H1 (cell line): ENCODE results near the gene TSSK6. TPM values are rescaled to one million over a fixed set of nuclear protein-coding genes. Genes with fewer than 3 reads are reported as not detected.

Experiments used
- BRCA1 ChIP-seq: IDR thresholded peaks from 2 replicates; pipeline ENCODE4 v1.6.1; 2012; ENCODE audit warnings: low read depth, low read length, improper control_type of control experiment
- FOSL1 ChIP-seq: IDR thresholded peaks from 2 replicates; pipeline ENCODE4 v1.6.1; 2011; ENCODE audit warnings: mild to moderate bottlenecking, low read depth, low read length, moderate library complexity; ENCODE audit not compliant: insufficient read depth
- KDM1A ChIP-seq: fragments of 200-600, 300-600 bp; sonication (generic); IDR thresholded peaks from 2 replicates; pipeline ENCODE4 v1.7.1; 2016; ENCODE audit warnings: mild to moderate bottlenecking, low read length, borderline replicate concordance
- SIN3A ChIP-seq, 2 experiments: IDR thresholded peaks in 1 of 2; conservative IDR thresholded peaks in 1 of 2; 2 replicates each; pipeline ENCODE4 v1.6.1; 2011 to 2012; ENCODE audit warnings: low read length in 2 of 2, improper control_type of control experiment in 1 of 2, low read depth in 1 of 2, mild to moderate bottlenecking in 1 of 2
- TAF1 ChIP-seq: IDR thresholded peaks from 2 replicates; pipeline ENCODE4 v1.6.1; 2011; ENCODE audit warnings: mild to moderate bottlenecking, low read depth, low read length
- TBP ChIP-seq: IDR thresholded peaks from 2 replicates; pipeline ENCODE4 v1.6.1; 2011; ENCODE audit warnings: low read depth, low read length, improper control_type of control experiment
- polyA plus RNA-seq, 7 experiments: library from polyadenylated mRNA; depleted of rRNA in 3 of 7; stranded (reverse) in 5 of 7; unstranded in 2 of 7; fragments of >200 nt in 5 of 7; fragments of 200-250 nt in 2 of 7; gene quantifications; 1 replicate in 5 of 7; 2 replicates in 1 of 7; 4 replicates in 1 of 7; pipeline versions ENCODE4 v1.2.1 to v1.2.3, GENCODE V29; 2011 to 2013; ENCODE audit warnings: missing spikeins in 2 of 7, mixed read lengths in 2 of 7
- total RNA-seq: library from RNA; stranded (reverse); fragmentation: NEBNext Ultra II Directional; extraction: Animal tissue kit (Norgen Biotek cat#: 25700); gene quantifications from 2 replicates; pipeline ENCODE4 v1.2.1, GENCODE V29; 2021
- TF ChIP-seq, protein P1 (sequence below): fragments of 300-600 bp; sonication (generic); IDR thresholded peaks from 2 replicates; pipeline ENCODE4 v1.7.1; 2012; ENCODE audit warnings: low read length, moderate library complexity, mild to moderate bottlenecking, inconsistent platforms; ENCODE audit not compliant: insufficient replicate concordance

The TSSK6 gene
- total and polyA plus RNA-seq, 2 of the 8 experiments (the other 6 are each of a cell fraction or from before 2014, with no cell fraction given): 3.6 to 7.8 TPM

DNA sequence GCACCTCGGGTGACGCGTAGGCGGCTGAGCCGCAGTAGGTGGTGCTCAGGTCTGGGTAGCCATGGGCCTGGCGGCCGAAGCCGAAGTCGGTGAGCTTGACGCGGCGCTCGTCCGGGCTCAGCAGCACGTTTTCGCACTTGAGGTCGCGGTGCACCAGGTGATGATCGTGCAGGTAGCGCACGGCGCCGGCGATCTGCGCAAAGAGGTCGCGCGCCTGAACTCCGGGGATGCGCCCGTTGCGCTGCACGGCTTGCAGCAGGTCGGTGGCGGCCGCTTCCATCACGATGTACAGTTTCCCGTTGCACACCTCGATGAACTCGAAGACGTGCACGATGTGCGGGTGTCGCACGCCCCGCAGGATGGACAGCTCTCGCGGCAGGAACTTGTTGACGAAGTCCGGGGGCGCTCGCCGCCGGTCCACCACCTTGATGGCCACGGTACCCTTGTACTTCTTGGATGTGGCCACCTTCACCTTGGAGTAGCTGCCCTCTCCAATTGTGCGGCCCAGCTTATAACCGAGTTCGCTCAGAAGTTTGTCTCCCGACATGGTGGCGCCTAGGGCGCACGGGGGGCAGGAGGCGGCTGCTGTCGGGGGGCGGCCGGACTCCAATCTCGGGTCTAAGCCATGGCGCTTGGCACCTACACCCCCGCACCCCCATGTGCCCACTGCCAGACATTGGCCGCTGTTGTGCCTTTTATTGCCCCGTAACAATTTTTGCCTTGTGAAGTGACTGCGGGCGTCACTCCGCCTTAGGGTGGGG is at the start of gene TSSK6 (continued):
- TF ChIP-seq BRCA1 (no peak), FOSL1 (no peak), SIN3A (conservative IDR thresholded peaks at IDR 0.05 in 1 of 2, IDR thresholded peaks at IDR 0.05 in 1 of 2; ENCODE audit: low read depth in 1 of 2, low read length in 2 of 2) (no peak), KDM1A (no peak), TAF1 (no peak), TBP (no peak)
- TF ChIP-seq, protein P1, sequence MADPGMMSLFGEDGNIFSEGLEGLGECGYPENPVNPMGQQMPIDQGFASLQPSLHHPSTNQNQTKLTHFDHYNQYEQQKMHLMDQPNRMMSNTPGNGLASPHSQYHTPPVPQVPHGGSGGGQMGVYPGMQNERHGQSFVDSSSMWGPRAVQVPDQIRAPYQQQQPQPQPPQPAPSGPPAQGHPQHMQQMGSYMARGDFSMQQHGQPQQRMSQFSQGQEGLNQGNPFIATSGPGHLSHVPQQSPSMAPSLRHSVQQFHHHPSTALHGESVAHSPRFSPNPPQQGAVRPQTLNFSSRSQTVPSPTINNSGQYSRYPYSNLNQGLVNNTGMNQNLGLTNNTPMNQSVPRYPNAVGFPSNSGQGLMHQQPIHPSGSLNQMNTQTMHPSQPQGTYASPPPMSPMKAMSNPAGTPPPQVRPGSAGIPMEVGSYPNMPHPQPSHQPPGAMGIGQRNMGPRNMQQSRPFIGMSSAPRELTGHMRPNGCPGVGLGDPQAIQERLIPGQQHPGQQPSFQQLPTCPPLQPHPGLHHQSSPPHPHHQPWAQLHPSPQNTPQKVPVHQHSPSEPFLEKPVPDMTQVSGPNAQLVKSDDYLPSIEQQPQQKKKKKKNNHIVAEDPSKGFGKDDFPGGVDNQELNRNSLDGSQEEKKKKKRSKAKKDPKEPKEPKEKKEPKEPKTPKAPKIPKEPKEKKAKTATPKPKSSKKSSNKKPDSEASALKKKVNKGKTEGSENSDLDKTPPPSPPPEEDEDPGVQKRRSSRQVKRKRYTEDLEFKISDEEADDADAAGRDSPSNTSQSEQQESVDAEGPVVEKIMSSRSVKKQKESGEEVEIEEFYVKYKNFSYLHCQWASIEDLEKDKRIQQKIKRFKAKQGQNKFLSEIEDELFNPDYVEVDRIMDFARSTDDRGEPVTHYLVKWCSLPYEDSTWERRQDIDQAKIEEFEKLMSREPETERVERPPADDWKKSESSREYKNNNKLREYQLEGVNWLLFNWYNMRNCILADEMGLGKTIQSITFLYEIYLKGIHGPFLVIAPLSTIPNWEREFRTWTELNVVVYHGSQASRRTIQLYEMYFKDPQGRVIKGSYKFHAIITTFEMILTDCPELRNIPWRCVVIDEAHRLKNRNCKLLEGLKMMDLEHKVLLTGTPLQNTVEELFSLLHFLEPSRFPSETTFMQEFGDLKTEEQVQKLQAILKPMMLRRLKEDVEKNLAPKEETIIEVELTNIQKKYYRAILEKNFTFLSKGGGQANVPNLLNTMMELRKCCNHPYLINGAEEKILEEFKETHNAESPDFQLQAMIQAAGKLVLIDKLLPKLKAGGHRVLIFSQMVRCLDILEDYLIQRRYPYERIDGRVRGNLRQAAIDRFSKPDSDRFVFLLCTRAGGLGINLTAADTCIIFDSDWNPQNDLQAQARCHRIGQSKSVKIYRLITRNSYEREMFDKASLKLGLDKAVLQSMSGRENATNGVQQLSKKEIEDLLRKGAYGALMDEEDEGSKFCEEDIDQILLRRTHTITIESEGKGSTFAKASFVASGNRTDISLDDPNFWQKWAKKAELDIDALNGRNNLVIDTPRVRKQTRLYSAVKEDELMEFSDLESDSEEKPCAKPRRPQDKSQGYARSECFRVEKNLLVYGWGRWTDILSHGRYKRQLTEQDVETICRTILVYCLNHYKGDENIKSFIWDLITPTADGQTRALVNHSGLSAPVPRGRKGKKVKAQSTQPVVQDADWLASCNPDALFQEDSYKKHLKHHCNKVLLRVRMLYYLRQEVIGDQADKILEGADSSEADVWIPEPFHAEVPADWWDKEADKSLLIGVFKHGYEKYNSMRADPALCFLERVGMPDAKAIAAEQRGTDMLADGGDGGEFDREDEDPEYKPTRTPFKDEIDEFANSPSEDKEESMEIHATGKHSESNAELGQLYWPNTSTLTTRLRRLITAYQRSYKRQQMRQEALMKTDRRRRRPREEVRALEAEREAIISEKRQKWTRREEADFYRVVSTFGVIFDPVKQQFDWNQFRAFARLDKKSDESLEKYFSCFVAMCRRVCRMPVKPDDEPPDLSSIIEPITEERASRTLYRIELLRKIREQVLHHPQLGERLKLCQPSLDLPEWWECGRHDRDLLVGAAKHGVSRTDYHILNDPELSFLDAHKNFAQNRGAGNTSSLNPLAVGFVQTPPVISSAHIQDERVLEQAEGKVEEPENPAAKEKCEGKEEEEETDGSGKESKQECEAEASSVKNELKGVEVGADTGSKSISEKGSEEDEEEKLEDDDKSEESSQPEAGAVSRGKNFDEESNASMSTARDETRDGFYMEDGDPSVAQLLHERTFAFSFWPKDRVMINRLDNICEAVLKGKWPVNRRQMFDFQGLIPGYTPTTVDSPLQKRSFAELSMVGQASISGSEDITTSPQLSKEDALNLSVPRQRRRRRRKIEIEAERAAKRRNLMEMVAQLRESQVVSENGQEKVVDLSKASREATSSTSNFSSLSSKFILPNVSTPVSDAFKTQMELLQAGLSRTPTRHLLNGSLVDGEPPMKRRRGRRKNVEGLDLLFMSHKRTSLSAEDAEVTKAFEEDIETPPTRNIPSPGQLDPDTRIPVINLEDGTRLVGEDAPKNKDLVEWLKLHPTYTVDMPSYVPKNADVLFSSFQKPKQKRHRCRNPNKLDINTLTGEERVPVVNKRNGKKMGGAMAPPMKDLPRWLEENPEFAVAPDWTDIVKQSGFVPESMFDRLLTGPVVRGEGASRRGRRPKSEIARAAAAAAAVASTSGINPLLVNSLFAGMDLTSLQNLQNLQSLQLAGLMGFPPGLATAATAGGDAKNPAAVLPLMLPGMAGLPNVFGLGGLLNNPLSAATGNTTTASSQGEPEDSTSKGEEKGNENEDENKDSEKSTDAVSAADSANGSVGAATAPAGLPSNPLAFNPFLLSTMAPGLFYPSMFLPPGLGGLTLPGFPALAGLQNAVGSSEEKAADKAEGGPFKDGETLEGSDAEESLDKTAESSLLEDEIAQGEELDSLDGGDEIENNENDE: no peak
